ENCODE results near the gene HOXA10. TPM values are rescaled to one million over a fixed set of nuclear protein-coding genes. Genes with fewer than 3 reads are reported as not detected.

The HOXA10 gene
- total RNA-seq, 1 experiment from 2014 or later: not detected

GRCh38 chr7:27144781-27145164 lies 29.3 kb downstream of the HOXA10 start:
- Histone ChIP-seq H3K9me2 (ENCODE audit: insufficient read depth) (no peaks in the 10 kb centered on the region), H3K4me2 (no peak overlapping the region), H3K79me2 (ENCODE audit: low read depth) (no peaks in the 10 kb centered on the region), H3K27me3 (ENCODE audit: insufficient read depth, low read depth) (no peaks in the 10 kb centered on the region), H4K20me1 (ENCODE audit: insufficient read depth) (no peaks in the 10 kb centered on the region), H3K27ac (no peak overlapping the region), H2AFZ (no peak overlapping the region), H3K4me1 (replicated peaks; ENCODE audit: insufficient read depth) (0 out of 2 replicates have a peak, but pooled peaks cover 11% of the 10 kb centered on the region), H3K4me3 (no peak overlapping the region), H3K36me3 (ENCODE audit: low read depth) (no peaks in the 10 kb centered on the region), H3K9me3 (ENCODE audit: insufficient read depth, low read depth) (no peaks in the 10 kb centered on the region), H3F3A (ENCODE audit: insufficient read depth, low read depth) (peaks cover 4% of the 10 kb centered on the region; the same call in 1 of the 2 replicates)
- TF ChIP-seq EZH2 (IDR thresholded peaks at IDR 0.05; ENCODE audit: low read depth): no peak
- TF ChIP-seq, protein P1, sequence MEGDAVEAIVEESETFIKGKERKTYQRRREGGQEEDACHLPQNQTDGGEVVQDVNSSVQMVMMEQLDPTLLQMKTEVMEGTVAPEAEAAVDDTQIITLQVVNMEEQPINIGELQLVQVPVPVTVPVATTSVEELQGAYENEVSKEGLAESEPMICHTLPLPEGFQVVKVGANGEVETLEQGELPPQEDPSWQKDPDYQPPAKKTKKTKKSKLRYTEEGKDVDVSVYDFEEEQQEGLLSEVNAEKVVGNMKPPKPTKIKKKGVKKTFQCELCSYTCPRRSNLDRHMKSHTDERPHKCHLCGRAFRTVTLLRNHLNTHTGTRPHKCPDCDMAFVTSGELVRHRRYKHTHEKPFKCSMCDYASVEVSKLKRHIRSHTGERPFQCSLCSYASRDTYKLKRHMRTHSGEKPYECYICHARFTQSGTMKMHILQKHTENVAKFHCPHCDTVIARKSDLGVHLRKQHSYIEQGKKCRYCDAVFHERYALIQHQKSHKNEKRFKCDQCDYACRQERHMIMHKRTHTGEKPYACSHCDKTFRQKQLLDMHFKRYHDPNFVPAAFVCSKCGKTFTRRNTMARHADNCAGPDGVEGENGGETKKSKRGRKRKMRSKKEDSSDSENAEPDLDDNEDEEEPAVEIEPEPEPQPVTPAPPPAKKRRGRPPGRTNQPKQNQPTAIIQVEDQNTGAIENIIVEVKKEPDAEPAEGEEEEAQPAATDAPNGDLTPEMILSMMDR (conservative IDR thresholded peaks at IDR 0.05): no peak
- POLR2A ChIA-PET (ENCODE audit: unreplicated experiment): interaction anchor here (0.7 kb wide), 1 partner anchor 16 kb away, joined by 3 read pairs; no protein-coding TSS in a partner anchor
- intact Hi-C loops (cut with micrococcal nuclease; ENCODE audit: unreplicated experiment): no loop called here
- BruUV-seq (replicated peaks): no TSS peak
- no peak for DNase-seq
- CTCF ChIA-PET: no interaction called here

GRCh38 chr7:27143950-27144780 lies 30.0 kb downstream of the HOXA10 start:
- Histone ChIP-seq H3K4me1 (replicated peaks; ENCODE audit: insufficient read depth) (0 out of 2 replicates have a peak, but pooled peaks cover 6% of the 10 kb centered on the region), H3K36me3 (ENCODE audit: low read depth) (no peaks in the 10 kb centered on the region), H3F3A (ENCODE audit: insufficient read depth, low read depth) (peaks cover 2% of the 10 kb centered on the region; the same call in 1 of the 2 replicates), H2AFZ (no peak overlapping the region), H3K9me3 (ENCODE audit: insufficient read depth, low read depth) (no peaks in the 10 kb centered on the region), H3K4me3 (no peak overlapping the region), H4K20me1 (ENCODE audit: insufficient read depth) (no peaks in the 10 kb centered on the region), H3K27me3 (ENCODE audit: insufficient read depth, low read depth) (no peaks in the 10 kb centered on the region), H3K27ac (no peak overlapping the region), H3K4me2 (no peak overlapping the region), H3K79me2 (ENCODE audit: low read depth) (no peaks in the 10 kb centered on the region), H3K9me2 (ENCODE audit: insufficient read depth) (no peaks in the 10 kb centered on the region)
- POLR2A ChIA-PET (ENCODE audit: unreplicated experiment): interaction anchor here (0.6 kb wide), 1 partner anchor 22 kb away, joined by 4 read pairs; no protein-coding TSS in a partner anchor
- intact Hi-C loops (cut with micrococcal nuclease; ENCODE audit: unreplicated experiment): no loop called here
- CTCF ChIA-PET: interaction anchor here (0.6 kb wide), 1 partner anchor 1054 kb away, joined by 5 read pairs; no protein-coding TSS in a partner anchor
- DNase-seq: no peak
- TF ChIP-seq, protein P1 (conservative IDR thresholded peaks at IDR 0.05): no peak
- no peak for TF ChIP-seq EZH2 (IDR thresholded peaks at IDR 0.05; ENCODE audit: low read depth)
- no TSS peak for BruUV-seq (replicated peaks)

GRCh38 chr7:27143023-27143949 lies 30.8 kb downstream of the HOXA10 start, which contains the start of gene HOXA5:
Gene HOXA5, minus strand, starts transcription at chr7:27143681. Its CDS starts 74 bp downstream, at chr7:27143607.
- Histone ChIP-seq H3K9me3 (ENCODE audit: insufficient read depth, low read depth) (no peaks in the 10 kb centered on the region), H3F3A (ENCODE audit: insufficient read depth, low read depth) (no peaks in the 10 kb centered on the region; the same call in 1 of the 2 replicates), H2AFZ (no peak within 1 kb of the TSS), H3K27me3 (ENCODE audit: insufficient read depth, low read depth) (no peaks in the 10 kb centered on the region), H3K36me3 (ENCODE audit: low read depth) (no peaks in the 10 kb centered on the region), H3K4me3 (no peak within 1 kb of the TSS), H3K79me2 (ENCODE audit: low read depth) (no peaks in the 10 kb centered on the region), H4K20me1 (ENCODE audit: insufficient read depth) (no peaks in the 10 kb centered on the region), H3K4me2 (no peak within 1 kb of the TSS), H3K27ac (no peak within 1 kb of the TSS), H3K4me1 (replicated peaks; ENCODE audit: insufficient read depth) (0 out of 2 replicates have a peak, but pooled peaks cover 2% of the 10 kb centered on the region), H3K9me2 (ENCODE audit: insufficient read depth) (no peaks in the 10 kb centered on the region)
- ChIA-PET CTCF (interaction anchor here (0.6 kb wide), 1 partner anchor 1053 kb away, joined by 5 read pairs; no protein-coding TSS in a partner anchor), POLR2A (ENCODE audit: unreplicated experiment) (interaction anchor here (0.6 kb wide), 1 partner anchor 21 kb away, joined by 4 read pairs; no protein-coding TSS in a partner anchor)
- no TSS peak for BruUV-seq (replicated peaks)
- intact Hi-C loops (cut with micrococcal nuclease; ENCODE audit: unreplicated experiment): no loop called here
- TF ChIP-seq, protein P1 (conservative IDR thresholded peaks at IDR 0.05): no peak
- TF ChIP-seq EZH2 (IDR thresholded peaks at IDR 0.05; ENCODE audit: low read depth): no peak
- no peak for DNase-seq
